HG03558 (cell line): Measurements from ENCODE around the gene FBXO48.

ENCODE experiments used
- ATAC-seq: cut with Tn5 transposase; IDR thresholded peaks from one replicate; pipeline ENCODE4 v1.9.1; 2021; ENCODE audit warnings: moderate number of reproducible peaks; ENCODE audit not compliant: unreplicated experiment; ENCODE audit errors: extremely low read depth

The FBXO48 gene

DNA sequence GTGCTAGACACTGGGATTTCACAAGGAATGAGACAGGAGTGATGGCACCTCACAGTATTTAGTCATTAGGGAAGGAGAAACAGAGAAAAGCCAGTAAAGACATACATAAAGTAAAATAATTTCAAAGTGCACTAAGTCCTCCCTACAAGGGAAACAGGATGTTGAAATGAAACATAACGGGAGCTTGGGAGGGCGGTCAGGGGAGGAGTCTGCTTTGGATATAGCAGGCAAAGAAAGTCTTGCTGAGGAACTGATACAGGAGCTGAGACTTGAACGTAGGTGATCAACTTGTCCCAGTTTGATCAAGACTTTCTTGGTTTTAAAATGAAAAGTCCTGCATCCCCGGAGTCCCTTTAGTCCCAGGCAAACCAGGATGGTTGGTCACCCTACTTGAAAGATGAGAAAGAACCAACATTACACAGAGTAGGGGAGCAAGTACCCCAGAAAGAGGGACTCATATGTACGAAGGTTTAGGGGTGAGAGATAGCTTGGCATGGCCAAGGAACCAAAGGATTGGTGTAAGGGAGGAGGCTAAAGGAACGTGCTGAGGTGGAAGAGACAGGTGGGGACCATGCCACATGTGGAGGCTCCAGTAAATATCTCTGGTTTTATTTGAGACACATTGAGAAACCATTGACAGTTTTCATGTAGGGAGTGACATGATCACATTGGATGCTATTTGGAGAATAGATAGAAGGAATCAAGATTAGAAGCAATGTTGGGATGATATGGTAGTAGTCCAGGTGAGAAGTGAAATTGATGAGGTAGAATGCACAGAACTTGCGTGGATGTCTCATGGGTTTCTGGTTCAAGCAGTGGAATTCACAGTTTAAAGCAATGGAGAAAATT is 28.4 kb downstream of the FBXO48 start:
- no peak for ATAC-seq

DNA sequence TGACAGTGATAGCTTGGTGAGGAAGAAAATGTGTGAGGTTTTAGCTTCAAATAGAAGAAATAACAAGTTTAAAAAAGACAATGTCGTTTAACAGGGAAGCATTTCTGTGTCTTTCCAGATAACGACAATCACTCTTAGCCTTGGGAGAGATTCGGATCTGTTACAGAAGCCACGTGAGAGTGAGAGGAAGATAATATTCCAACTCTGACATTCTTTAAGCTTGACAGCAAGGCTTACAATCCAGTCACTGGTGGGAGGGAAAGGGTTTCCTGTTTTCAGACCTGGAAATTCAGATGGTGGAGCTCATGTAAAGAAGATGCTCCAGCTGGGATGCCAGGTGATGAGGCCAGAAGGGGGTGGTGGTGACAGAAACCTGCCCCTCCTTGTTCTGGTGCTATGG is 30.8 kb downstream of the FBXO48 start:
- no peak for ATAC-seq

DNA sequence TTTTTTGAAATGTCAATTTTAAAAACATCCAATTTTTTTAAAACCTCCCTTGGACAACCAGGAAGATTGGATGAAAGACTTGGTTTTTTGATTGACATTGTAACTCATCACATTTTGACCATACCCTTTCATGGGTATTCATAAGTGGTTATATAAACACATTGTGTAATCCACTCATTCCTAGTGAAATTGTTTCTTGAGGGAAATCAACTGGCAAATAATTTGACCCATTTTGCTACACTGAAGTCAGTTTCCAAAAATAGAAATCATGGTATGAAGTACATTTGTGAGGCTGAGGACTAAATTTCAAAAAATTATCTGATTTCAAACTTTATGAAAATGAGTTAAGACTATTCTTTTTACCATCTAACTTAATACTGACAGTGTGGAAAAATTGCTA is 31.5 kb downstream of the FBXO48 start:
- no peak for ATAC-seq

DNA sequence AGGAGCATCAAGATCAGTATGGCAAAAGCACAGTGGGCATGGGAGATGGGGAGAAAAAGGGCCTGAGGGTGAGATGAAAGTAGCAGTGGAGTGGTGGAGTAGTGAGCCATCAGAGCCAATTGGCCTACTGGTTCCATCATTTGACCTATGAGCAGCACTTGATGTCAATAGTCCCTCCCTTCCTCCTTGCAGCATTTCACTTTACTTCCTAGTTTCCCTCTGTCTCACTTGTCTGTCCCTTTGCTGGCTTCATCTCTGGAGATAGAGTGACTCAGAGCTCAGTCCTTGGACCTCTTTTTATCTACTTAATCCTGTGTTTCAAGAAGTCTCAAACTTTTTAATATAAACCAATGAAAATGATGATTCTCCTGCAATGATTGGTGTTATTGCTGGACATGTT is 32.1 kb downstream of the FBXO48 start:
- no peak for ATAC-seq

DNA sequence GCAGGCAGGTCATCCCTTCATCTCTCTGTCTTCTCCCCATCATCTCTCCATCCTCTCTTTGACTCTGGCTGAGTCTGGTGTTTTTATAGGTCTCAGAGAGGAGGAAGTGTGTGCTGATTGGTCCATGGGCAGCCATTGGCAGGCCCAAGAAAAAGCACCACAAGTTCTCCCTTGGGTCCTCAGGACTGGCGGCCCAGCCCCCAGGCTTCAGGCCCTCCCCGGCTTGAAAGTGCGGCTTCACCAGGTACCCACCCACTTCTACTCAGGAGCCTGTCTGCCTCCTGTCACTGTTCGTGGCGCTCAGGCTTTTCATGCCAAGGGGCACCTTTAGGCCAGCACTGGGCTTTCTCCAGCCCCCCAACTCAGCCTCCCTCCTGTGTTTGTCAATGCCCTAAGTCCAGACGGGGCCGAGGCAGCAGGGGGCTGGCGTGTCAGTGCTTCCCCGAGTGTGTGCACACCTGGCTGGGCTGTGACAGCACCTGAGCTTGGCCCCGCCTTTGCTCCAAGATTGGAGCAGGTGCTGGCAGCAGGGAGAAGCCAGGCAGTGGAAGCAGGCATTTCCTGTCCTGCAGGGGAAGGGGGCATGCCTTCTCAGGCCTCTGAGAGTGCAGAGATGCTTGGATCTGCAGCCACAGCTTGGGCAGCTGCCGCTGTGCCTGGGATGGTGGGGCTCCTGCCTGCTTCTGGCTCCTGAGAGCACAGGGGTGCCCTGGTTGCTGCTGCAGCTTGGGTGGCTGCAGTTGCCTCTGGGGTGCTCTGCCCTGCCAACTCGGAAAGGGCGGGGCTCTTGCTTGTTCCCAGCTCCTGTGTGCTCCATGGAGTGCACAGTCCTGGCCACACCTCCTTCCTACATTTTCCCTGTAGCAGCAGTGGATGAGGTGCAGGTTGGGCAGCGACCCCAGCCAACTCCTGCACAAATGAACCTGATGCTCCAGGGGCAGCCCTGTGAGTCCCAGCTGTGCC is 34.1 kb downstream of the FBXO48 start:
- no peak for ATAC-seq

DNA sequence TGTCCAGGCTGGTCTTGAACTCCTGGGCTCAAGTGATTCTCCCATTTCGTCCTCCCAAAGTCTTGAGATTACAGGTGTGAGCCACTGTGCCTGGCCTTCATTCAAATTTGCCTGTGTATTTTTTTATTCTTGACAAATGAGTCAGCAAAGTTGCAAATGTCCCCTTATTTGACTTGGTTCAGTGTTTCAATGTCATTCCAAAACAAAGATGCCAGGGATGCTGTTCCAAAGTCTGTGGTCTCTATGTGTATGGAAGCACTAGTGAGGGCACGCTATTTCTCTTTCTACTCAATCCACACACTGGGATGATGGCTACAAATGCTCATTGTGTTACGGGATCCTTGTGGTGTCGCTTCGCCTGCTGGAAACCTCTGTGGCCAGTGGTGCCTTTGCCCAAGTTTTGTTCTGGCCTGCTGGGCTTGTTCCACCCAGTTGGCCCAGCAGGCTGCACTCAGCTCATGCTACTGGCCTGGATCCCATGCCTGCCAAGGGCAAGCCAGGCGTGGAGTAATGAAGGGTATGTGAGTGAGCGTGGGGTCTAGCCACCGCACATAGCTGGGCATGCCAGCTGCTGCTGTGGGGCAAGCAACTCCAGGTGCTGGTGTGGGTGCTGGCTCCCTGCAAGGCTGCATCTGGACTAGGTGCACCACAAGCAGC is 35.6 kb downstream of the FBXO48 start:
- ATAC-seq, result no peak

DNA sequence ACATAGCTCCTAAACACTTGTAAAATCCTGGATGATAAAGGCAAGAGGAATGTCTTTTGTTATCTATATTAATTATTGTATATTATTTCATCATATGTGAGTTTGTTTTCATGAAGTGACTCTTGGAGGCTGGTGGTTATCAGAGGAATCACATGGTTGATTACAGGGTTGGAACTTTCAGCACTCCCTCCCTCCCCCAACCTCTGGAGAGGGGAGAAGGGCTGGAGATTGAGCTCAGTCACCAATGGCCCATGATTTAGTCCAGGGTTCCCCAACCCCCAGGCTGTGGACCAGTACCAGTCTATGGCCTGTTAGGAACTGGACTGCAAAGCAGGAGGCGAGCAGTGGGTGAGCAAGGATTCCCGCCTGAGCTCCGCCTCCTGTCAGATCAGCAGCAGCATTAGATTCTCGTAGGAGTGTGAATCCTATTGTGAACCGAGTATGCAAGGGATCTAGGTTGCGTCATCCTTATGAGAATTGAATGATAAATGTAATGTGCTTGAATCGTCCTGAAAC is 37.7 kb downstream of the FBXO48 start:
- ATAC-seq, result no peak

DNA sequence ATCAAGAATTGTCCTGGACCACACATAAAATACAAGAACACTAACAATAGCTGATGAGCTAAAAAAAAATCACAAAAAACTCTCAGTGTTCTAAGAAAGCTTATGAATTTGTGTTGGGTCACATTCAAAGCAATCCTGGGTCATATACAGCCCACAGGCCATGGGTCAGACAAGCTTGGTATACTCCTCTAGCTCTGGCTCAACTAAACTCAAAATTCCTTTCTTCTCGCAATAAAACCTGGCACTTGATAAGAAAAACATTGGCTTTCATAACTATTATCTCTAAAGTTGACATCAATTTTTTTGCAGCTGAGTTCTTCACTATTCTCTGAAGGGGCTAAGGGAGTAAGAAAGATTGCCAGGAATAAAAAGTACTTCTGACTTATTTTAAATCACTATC is 38.3 kb downstream of the FBXO48 start:
- no peak for ATAC-seq

DNA sequence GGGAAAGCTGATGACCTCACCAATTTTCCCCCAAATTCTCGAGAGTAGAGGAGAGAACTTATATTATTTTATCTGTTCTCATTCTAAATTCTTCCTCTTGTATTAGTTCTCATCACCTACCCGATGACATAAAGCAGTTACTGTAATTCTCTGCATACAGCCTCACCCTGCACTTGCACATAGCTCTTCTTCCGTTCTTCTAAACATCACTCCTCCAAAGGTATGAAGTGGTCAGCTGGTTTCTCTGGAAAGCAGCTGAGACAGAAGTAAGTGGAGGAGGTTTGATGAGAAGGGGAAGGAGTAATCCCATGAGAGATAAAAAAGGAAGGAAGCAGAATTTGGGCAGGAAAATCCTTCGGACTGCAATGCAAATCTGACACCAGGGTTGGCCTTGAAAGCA is 39.0 kb downstream of the FBXO48 start:
- ATAC-seq, result no peak

DNA sequence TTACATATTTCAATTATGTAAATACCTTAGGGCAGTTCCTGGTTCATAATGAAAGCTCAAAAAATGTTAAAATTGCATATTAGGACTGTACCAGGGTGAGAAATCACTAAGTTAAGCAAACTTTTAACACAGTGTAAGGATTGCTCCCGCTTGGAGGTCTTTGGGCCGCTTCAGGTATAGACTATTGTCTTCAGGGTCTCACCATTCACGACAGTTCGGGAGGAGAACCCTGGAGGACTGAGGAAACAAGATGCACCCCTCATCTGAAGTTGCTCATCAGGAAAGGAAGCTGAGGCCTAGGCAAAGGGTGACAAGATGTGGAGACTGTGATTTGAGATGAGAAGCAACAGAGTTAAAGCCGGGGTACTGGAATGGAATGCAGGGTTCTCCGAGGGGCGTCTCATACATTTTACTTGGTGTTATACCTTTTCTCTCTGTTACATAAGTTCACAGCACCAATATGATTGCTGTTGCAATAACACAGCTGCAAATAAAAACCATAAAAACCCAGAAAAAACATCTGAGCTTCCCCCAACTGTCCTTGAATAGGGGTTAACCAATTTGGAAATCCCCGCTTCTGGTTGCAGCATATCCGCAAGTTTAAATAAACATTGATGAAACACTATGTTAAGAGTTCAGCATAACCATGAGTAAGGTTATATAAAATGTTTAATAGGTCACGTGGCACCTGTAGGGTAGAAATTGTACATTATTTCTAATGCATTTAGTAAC is 40.1 kb downstream of the FBXO48 start:
- ATAC-seq, result no peak

DNA sequence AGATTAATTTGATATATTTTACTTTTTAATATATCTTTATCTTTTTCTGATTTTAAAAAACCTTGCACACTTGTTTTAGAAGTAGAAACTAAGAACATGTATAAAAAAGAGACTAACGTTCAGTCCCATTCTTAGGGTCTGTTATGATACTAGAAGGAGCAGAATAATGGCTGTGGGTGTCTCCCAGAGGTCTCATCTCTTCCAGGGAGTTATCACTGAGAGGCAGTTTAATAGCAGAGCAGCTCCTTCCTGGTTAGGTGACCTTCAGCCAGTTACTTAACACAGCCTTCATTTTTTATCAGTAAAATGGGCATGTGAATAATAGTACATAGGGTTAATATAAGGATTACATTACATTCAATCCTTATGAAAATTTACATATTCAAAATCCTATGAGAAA is 40.6 kb downstream of the FBXO48 start:
- ATAC-seq, result no peak

DNA sequence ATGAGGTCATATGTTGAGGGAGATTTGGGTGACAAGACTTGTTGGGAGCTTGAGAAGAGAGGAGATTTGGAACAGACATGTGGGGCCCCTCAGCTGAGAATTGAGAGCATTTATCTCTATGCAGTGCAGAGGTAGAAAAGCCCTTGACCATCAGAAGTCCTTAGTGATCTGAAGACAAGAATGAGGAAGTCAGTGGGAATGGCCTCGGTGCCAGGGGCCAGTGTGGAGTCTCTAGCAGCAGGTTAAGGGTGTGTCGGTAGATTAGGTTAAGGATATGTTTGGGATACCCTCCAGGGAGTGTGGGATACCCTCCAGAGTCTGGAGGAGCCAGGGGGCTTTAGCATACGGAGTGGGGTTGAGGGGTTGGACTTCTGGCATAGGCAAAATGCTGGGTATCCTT is 41.6 kb downstream of the FBXO48 start:
- no peak for ATAC-seq

DNA sequence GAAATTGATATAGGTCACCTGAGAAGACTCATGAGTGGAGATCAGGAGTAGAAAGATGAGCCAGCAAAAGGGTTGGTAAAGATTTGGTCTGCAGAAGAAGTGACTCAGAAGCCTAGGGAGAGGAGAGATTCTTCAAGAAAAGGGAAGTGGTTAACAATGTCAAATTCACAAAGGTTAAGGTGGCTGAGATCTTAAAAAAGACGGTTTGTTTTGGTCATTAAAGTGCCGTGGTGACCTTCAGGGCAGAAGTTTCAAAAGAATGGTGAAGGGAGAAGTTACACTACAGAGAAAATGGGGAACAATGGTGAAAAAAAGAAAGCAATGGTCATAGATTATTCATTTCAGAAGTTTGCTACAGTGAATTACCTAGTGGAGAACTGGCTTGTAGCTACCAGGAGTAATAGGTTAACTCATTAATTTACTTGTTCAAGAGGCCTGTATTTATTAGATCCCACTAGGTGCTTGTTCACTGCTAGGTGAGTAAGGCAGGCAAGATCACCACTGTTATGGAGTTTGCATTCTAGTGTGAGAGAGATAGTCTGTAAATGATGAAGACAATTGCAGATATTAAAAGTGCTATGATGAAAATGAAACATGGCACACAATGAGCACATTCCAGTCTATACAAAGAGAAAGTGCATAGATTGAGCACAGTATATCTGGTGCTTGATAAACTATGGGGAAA is 43.0 kb downstream of the FBXO48 start:
- ATAC-seq, result peak; percentile 71

DNA sequence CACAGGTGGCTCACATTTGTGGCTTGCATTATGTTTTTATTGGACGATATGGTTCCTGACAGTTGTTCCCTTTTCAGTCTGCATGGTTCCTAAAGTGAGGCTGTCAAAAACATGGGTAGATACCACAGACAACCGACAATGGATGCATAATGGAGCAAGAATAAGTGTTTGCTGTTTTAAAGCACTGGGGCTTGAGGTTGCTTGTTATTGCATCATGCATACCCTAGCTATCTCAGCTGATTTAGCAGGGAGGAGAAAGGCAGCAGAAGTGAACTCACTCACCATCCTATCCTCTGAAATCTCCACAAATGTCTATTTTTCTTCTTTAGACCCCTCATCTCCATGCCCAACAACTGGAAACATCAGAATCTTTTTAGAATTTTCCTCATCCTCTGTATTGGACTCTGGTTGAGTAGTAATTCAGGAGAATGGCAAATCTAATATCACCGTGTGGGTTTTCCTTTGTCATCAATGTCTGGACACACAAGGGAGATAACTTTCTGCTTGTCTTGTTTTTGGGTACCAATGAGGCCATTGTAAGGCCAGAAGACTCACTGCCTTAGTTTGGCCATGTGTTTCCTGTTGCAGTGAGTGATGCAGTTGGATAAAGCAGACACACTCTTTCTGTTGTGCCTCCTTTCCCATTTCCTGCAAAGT is 46.7 kb downstream of the FBXO48 start:
- ATAC-seq, result no peak

DNA sequence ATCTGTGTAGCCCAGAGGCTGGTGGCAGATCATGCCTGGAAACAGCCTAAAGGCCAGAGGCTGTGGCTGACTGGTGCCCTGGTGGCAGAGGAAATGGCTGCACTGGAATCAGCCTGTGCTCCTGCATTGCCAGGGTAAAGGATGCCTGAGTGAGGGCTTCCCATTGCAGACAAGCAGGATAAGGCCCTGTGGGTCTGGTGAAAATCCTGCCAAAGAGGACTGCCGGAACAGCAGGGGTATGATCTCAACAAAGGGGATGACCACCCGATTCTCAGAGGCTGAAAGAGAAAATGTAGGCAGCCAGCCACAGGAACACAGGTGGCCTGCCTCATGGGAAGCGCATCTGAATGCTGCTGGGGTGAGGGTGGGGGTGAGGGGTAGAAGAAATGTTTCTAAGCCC is 48.2 kb downstream of the FBXO48 start:
- no peak for ATAC-seq

DNA sequence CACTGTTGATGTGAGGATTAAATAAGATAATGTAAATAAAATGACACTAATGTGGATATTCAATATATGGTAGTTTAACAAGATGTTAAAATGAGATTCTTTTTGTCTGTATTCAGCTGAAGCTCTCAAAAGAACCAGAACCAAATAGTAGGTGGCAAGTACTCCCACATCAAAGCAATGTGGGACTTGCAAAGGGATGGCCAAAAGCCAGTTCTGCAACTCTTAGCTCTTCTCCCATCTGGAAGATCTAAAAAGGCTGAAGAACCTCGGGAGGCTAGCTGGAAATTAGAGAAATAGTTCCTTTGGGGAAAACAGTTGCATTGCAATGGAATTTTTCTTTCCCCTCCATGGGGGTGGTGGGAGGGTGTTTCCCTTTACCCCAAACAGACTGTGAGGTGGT is 48.7 kb downstream of the FBXO48 start:
- no peak for ATAC-seq

DNA sequence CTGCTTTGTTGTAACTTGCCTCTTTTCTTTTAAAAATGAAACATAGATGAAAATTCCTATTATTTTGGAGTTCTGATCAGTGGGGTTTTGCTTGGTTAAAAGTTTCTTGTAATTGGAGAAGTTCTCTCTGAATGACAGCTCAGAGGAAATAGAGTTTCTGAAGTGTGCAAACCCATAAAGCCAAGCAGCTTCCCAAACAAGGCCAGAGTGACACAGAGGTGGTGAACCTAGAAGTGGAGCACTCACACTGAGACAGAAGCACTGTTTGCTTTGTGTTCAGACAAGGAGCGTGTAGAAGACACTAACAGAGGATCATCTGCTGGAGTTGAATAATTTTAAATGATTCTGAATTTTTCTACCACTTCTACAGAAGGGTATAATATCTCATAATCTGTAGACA is 49.2 kb downstream of the FBXO48 start:
- ATAC-seq, result no peak

DNA sequence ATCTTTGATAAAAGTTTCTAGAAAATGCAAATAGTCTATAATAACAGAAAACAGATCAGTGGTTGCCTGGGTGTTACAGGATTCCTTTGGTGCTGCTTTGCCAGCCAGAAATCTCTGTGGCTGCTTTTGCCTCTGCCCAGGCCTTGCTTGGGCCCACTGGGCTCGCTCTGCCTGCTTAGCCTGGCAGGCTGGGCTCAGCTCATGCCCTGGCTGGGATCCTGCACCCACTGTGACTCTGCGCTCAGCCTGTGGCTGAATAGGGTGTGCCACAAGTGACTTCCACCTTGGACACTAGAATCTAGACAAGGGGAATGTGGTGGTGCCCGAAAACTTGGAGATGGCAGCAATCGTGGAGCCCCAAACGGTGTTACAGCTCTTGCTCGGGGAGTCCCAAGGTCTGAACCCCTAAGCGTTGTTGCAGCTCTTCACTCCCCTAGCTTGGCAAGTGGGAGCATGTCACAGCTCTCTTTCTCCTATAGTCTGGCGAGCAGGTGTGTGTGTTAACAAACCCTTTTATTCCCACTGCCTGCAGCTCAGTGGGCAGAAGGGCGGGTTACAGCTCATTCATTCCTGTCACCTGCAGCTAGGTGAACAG is 50.9 kb downstream of the FBXO48 start:
- no peak for ATAC-seq

DNA sequence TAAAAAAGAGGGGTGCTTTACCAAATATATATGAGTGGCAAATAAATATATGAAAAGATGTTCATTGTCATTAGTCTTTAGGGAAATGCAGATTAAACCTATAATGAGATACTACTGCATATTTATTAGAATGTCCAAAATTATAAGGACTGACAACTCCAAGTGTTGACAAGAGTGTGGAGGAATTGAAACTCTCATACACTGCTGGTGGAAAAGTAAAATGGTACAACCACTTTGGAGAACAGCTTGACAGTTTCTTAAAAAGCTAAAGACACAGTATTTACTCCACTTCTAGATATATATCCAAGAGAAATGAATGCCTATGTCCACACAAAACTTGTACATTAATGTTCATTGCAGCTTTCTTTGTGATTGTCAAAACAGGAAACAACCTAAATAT is 51.6 kb downstream of the FBXO48 start:
- no peak for ATAC-seq
